Stomach (tissue), 4 donors: ENCODE measurements around the gene ZBTB2.

ENCODE experiments used
- POLR2A ChIP-seq, 4 donors: fragments of 450-650 bp; IDR thresholded peaks; one replicate each; pipeline ENCODE4 v1.6.1; 2016; ENCODE audit warnings: antibody characterized with exemption in 4 of 4, control low read depth in 2 of 4, mild to moderate bottlenecking in 1 of 4, moderate library complexity in 1 of 4
- TF ChIP-seq, protein P1 (sequence below), 7 experiments: fragments of 450-650 bp in 4 of 7; fragments of 200-600 bp in 3 of 7; sonication (generic) in 3 of 7; IDR thresholded peaks; one replicate each; pipeline ENCODE4 v1.5.1; 2016 to 2019; ENCODE audit warnings: antibody characterized with exemption in 7 of 7, control low read depth in 2 of 7, mild to moderate bottlenecking in 1 of 7

DNA sequence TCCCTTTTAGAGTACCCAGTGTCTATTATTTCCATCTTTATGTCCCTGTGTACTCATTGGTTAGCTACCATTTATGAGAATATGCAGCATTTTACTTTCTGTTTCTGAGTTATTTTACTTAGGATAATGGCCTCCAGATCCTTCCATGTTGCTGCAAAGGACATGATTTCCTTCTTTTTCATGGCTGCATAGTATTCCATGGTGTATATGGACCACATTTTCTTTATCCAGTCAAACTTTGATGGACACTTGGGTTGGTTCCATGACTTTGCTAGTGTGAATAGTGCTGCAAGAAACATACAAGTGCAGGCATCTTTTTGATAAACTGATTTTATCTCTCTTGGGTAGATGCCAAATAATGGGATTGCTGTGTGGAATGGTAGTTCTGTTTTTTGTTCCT lies 55.4 kb downstream of the ZBTB2 start:
- TF ChIP-seq, protein P1, sequence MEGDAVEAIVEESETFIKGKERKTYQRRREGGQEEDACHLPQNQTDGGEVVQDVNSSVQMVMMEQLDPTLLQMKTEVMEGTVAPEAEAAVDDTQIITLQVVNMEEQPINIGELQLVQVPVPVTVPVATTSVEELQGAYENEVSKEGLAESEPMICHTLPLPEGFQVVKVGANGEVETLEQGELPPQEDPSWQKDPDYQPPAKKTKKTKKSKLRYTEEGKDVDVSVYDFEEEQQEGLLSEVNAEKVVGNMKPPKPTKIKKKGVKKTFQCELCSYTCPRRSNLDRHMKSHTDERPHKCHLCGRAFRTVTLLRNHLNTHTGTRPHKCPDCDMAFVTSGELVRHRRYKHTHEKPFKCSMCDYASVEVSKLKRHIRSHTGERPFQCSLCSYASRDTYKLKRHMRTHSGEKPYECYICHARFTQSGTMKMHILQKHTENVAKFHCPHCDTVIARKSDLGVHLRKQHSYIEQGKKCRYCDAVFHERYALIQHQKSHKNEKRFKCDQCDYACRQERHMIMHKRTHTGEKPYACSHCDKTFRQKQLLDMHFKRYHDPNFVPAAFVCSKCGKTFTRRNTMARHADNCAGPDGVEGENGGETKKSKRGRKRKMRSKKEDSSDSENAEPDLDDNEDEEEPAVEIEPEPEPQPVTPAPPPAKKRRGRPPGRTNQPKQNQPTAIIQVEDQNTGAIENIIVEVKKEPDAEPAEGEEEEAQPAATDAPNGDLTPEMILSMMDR (IDR thresholded peaks at IDR 0.05), result no peak
- no peak for TF ChIP-seq POLR2A (IDR thresholded peaks at IDR 0.05)
